ENCODE results near the gene WWOX. TPM values are rescaled to one million over a fixed set of nuclear protein-coding genes. Genes with fewer than 3 reads are reported as not detected.

The WWOX gene
- total and polyA plus RNA-seq, 2 of the 8 experiments (the other 6 are each of a cell fraction or from before 2014, with no cell fraction given), result 5.4 to 16.7 TPM

DNA sequence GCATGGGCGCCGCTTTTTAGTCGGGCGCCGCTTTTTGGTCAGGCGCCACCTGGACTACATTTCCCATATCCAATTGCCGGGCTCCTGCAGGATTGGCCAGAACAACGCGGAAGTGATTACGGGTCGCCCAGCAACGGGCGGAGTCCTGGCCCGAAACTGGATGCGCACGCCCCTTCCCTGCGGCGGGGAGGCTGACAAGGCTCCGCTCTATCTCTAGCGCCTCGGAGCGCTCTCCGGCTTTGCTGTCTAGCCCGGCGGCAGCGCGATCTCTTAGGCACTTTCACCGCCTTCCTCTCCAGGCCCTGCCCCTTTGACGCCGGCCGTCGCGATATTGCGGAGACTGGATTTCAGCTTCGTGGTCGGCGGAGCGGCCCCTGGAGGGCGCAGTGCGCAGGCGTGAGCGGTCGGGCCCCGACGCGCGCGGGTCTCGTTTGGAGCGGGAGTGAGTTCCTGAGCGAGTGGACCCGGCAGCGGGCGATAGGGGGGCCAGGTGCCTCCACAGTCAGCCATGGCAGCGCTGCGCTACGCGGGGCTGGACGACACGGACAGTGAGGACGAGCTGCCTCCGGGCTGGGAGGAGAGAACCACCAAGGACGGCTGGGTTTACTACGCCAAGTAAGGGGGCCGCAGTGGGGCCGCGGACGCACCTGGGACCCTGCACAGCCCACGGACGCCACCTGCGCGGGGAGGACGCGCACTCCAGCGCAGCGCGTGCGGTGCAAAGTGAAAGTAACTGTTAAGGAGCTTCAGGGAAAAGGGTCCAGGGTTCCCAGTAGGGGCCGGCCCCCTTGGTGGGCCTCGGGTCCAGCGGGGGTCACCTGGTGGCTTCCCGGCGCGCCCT is at the start of gene WWOX (continued):
- TF ChIP-seq EGR1 (IDR thresholded peaks at IDR 0.05; ENCODE audit: borderline replicate concordance, low read depth, low read length), result peak; percentile 82; the same call in 1 of the 2 replicates
- TF ChIP-seq, protein P1, sequence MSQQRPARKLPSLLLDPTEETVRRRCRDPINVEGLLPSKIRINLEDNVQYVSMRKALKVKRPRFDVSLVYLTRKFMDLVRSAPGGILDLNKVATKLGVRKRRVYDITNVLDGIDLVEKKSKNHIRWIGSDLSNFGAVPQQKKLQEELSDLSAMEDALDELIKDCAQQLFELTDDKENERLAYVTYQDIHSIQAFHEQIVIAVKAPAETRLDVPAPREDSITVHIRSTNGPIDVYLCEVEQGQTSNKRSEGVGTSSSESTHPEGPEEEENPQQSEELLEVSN (IDR thresholded peaks at IDR 0.05), result no peak
- TF ChIP-seq TEAD4 (IDR thresholded peaks at IDR 0.05; ENCODE audit: low read depth, low read length), result no peak
- no peak for TF ChIP-seq SIRT6 (IDR thresholded peaks at IDR 0.05; ENCODE audit: low read length)
- TF ChIP-seq YY1 (IDR thresholded peaks at IDR 0.05; ENCODE audit: low read depth, low read length), result peak; percentile 68
- 0 out of 2 replicates have a peak, but pooled peaks have one; percentile 27 for TF ChIP-seq JUND (IDR thresholded peaks at IDR 0.05; ENCODE audit: low read length)

Data from H1 (cell line).